Mucosa of stomach (tissue), 1 donor: ENCODE results near the gene MOV10L1.
"Not testable (repeated sequence)": the region's sequence is repeated elsewhere in the genome, so short reads cannot be mapped to it uniquely, and the experiment has no call there.

Source experiments
- H3K27me3 ChIP-seq: one replicate; pipeline ENCODE4 v1.7.0; 2013; ENCODE audit warnings: mild to moderate bottlenecking, low read length; ENCODE audit not compliant: control insufficient read depth, insufficient read depth
- H3K36me3 ChIP-seq: one replicate; pipeline ENCODE4 v1.7.0; 2013; ENCODE audit warnings: low read length; ENCODE audit not compliant: control insufficient read depth, insufficient read depth
- H3K4me1 ChIP-seq: one replicate; pipeline ENCODE4 v1.7.0; 2013; ENCODE audit warnings: mild to moderate bottlenecking, low read length; ENCODE audit not compliant: control insufficient read depth, insufficient read depth
- H3K4me3 ChIP-seq: one replicate; pipeline ENCODE4 v1.7.0; 2013; ENCODE audit warnings: low read length
- H3K9ac ChIP-seq: one replicate; pipeline ENCODE4 v1.7.0; 2013; ENCODE audit warnings: mild to moderate bottlenecking, low read length, moderate library complexity
- H3K9me3 ChIP-seq: one replicate; pipeline ENCODE4 v1.7.0; 2013; ENCODE audit warnings: mild to moderate bottlenecking, low read length, moderate library complexity; ENCODE audit not compliant: control insufficient read depth
- donor health status: Pancreatic carcinoma.

The MOV10L1 gene

DNA sequence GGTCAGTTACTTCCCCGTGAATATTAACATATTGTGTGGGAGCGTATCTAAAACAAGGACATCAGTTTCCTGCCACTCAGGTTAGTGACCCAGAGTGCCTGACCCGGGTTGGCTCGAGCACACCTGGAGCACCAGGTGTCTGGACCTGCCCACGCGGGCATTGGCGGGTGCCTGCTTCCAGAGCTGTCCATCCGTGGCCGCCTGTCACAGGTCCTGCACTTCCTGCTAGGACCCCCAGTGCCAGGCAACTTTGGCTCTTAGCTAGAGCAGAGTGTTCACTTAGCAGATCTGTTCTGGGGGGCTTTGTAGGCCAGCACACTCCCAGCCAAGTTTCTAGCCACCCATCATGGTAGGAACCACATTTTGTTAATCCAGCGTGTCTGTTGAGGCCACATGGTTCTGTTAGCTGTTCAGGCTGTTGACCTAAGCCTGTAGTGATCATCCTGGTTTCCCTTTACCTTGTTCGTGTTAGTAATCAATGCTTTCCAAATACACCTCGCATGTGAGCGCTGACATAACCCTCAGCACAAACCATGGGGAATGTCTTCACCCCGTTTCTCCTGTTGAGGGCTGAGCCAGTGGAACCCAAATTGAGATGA, 29.5 kb downstream of the MOV10L1 start:
- Histone ChIP-seq H3K27me3 (peaks cover 4% of the 10 kb centered on the region), H3K36me3 (no peaks in the 10 kb centered on the region), H3K4me3 (no peak overlapping the region), H3K4me1 (peaks cover 16% of the 10 kb centered on the region), H3K9me3 (no peaks in the 10 kb centered on the region), H3K9ac (no peak overlapping the region)

DNA sequence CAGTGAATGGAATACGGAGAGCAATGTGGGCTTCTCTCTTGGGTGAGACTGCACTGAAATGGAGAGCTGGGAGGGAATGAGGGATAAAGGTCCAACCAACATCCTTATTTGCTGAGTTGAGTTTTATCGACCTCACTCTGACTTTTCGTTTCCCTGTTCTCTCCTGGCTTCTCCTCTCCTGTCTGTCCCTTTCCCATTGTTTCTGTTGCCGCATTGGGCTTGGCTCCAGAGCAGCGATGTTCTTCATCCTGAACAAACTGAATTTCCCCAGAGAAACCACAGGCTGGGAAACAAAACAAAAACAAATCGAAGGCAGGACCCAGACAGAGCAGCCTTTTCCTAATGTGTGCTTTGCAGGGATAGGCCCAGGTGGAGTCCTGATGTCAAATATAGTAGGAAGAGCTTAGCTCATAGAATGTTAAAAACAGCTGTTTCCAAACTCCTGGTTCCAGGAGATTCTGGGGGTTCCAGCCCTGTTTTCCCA, 30.0 kb downstream of the MOV10L1 start:
- Histone ChIP-seq H3K9ac (no peak overlapping the region), H3K4me1 (peaks cover 16% of the 10 kb centered on the region), H3K4me3 (no peak overlapping the region), H3K27me3 (peaks cover 4% of the 10 kb centered on the region), H3K36me3 (no peaks in the 10 kb centered on the region), H3K9me3 (no peaks in the 10 kb centered on the region)

DNA sequence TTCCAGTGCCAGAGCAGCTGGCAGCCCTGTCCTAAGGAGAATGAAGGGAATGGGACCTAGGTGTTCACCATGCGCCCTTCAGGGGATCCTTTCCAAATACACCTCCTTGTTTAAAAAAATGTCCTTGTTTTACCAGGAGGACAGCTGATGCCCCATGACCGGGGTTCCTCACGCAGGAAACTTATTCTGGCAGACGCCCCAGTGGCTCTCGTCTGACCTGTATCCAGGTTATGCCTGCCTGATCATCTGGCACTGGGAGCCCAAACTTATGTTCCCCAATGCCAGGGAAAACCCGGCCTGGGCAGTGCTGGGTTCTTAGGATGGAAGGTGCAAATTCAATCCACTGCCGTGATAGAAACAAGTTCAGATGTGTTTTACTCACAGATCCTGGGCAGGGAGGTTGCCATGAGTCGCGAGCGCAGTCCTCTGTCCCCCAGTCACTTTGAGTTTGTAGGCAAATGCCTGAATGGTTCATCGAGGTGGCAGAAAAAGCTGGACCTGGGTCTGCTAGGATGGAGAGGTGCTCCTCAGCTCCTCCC, 31.5 kb downstream of the MOV10L1 start:
- Histone ChIP-seq H3K9me3 (no peaks in the 10 kb centered on the region), H3K27me3 (no peaks in the 10 kb centered on the region), H3K9ac (no peak overlapping the region), H3K4me1 (peaks cover 16% of the 10 kb centered on the region), H3K4me3 (no peak overlapping the region), H3K36me3 (no peaks in the 10 kb centered on the region)

DNA sequence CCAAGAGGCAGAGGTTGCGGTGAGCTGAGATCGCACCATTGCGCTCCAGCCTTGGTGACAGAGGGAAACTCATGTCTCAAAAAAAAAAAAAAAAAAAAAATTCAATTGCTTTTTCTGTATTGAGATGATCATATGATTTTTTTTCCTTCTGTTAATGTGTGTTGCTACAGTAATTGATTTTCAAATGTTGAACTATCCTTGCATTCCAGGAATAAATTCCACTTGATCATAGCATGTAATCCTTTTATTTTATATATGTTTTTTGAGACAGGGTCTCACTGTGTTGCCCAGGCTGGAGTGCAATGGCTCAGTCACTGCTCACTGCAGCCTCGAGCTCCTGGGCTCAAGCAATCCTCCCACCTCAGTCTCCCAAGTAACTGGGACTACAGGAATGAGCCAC, 33.3 kb downstream of the MOV10L1 start:
- Histone ChIP-seq H3K9me3 (no peaks in the 10 kb centered on the region), H3K36me3 (no peaks in the 10 kb centered on the region), H3K4me3 (no peak overlapping the region), H3K4me1 (peaks cover 16% of the 10 kb centered on the region), H3K27me3 (no peaks in the 10 kb centered on the region), H3K9ac (no peak overlapping the region)

DNA sequence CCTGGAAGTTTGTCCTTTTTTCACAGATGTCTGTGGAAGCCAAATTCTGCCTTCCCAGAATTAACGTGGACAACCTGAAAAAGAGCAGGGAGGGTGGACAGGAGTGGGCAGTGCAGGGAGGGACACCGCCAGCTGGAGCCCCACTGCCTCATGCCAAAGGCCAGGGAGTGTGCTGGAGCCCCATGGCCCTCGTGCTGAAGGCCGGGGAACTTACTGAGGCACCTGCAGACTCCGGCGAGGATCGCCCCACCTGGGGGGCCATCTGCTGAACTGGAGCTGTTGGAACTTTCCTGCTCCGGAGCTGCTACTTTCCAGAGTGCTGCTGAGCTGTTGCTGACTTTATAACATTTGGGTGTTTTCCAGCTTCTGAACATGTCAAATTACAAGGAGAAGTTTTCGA, 35.2 kb downstream of the MOV10L1 start:
- no peaks in the 10 kb centered on the region for H3K36me3 ChIP-seq
- H3K9me3 ChIP-seq: no peaks in the 10 kb centered on the region
- no peak overlapping the region for H3K4me3 ChIP-seq
- H3K27me3 ChIP-seq: no peaks in the 10 kb centered on the region
- no peak overlapping the region for H3K9ac ChIP-seq
- H3K4me1 ChIP-seq: peaks cover 2% of the 10 kb centered on the region

DNA sequence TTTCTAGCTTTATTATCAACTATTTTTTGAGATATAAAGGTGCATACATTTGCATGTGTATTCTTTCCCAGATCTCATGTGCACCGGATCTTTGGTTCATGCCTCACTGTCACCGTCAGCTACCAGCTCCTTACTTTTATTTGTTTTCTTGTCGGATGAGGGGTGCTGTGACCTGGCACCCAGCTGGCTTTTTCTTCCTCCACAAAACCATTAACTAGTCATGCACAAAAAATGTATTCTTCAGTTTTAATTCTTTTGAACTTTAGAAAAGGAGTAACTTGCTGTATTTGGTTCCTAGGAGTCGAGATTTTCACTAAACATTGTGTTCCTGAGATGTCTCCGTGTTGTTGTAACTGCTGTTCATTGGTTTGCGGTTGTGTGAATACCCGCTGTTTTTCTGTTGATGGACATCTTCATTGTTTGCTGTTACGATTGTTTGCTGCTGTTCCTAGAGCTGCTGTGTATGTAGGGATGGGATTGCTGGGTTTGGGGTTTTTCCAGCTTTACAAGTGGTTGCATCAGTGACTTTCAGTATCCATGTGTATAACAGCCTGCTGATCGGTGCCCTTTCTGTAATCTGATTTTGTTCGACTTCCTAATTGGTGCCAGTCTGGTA, 39.4 kb downstream of the MOV10L1 start:
- Histone ChIP-seq H3K9ac (no peak overlapping the region), H3K36me3 (no peaks in the 10 kb centered on the region), H3K4me3 (no peak overlapping the region), H3K27me3 (no peaks in the 10 kb centered on the region), H3K9me3 (no peaks in the 10 kb centered on the region), H3K4me1 (no peaks in the 10 kb centered on the region)

DNA sequence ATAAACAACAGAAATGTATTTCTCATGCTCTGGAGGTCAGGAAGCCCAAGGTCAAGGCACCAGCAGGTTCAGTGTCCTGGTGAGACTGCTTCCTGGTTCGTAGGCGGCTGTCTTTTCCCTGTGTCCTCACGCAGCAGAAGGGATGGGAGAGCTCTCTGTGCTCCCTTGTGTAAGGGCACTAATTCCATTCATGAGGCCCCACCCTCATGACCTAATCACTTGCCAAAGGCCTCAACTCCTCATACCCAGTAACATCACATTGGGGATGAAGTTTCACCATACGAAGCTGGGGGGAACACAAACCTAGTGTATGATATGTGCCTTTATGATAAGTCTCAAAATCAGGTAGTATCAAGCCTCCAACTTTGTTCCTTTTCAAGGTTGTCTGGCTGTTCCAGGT, 42.1 kb downstream of the MOV10L1 start:
- Histone ChIP-seq H3K4me1 (no peaks in the 10 kb centered on the region), H3K36me3 (no peaks in the 10 kb centered on the region), H3K9me3 (no peaks in the 10 kb centered on the region), H3K9ac (no peak overlapping the region), H3K4me3 (no peak overlapping the region), H3K27me3 (no peaks in the 10 kb centered on the region)

DNA sequence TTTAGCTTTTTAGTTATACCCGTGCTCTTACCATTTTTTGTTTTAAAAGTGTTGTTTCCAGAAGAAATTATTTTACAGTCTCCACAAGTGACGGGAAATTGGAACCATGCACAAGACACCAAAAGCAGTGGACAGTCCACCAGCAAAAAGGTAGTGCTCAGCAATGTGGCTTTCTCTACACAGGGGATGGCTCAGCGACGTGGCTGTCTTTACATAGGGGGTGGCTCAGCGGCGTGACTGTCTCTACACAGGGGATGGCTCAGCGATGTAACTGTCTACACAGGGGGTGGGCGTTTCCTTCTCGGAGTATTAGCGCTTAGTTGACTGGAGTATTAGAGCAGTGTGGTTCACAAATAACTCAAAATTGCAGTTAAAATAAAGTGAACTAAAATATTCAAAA, 44.7 kb downstream of the MOV10L1 start:
- H3K36me3 ChIP-seq: no peaks in the 10 kb centered on the region
- H3K9ac ChIP-seq: no peak overlapping the region
- no peaks in the 10 kb centered on the region for H3K27me3 ChIP-seq
- H3K4me1 ChIP-seq: no peaks in the 10 kb centered on the region
- no peak overlapping the region for H3K4me3 ChIP-seq
- H3K9me3 ChIP-seq: no peaks in the 10 kb centered on the region

DNA sequence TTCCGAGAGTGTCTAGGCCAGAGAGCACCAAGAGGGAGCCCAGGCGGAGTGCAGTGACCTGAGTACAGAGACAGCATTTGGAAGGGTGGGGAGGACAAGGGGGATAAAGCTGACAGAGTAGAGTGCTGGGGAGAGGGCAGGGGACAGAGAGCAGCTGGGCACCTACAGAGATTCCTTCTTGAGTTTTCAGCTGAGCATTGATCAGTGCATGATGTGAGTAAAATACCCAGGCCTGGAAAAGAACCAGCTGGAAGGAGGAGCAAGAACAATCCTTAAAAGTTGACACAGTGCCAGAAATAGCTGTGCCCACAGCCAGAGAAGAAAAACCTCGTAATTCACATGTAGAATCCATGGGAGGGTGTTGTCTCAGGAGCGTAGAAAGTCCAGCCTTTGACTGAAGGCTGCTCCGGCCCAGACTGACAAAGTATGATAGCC, 46.8 kb downstream of the MOV10L1 start:
- no peaks in the 10 kb centered on the region for H3K27me3 ChIP-seq
- H3K9me3 ChIP-seq: no peaks in the 10 kb centered on the region
- no peak overlapping the region for H3K4me3 ChIP-seq
- no peak overlapping the region for H3K9ac ChIP-seq
- H3K36me3 ChIP-seq: no peaks in the 10 kb centered on the region
- H3K4me1 ChIP-seq: no peaks in the 10 kb centered on the region

DNA sequence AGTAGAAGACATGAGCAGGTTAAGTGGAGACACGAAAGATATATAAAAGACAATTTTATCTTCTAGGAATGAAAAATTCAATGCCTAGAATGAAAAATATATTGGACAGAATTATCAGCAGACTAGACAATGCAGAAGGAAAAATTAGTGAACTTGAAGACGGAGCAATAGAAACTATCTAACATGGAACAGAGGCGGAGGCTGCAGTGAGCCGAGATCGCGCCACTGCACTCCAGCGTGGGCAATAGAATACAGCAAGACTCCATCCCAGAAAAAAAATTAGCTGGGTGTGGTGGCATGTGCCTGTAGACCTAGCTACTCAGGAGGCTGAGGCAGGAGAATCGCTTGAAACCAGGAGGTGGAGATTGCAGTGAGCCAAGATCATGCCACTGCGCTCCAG, 47.5 kb downstream of the MOV10L1 start:
- H3K27me3 ChIP-seq, H3K4me1 ChIP-seq, H3K4me3 ChIP-seq, H3K9ac ChIP-seq, H3K36me3 ChIP-seq, H3K9me3 ChIP-seq: not testable (repeated sequence)

DNA sequence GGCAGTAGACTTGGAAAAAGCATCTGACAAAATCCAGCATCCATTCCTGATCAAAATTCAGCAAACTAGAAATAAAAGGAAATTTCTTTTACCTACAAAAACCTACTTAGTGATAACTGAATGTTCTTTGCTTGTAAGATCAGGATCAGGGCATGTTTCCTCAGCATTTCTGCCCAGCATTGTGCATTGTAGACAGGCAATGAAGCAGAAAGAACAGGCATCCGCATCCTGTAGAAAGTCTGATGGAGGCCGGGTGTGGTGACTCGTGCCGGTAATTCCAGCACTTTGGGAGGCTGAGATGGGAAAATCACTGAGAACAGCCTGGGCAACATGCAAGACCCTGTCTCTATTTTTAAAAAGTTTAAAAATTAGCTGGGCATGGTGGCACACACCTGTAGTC, 48.2 kb downstream of the MOV10L1 start:
- H3K36me3 ChIP-seq: no peaks in the 10 kb centered on the region
- no peaks in the 10 kb centered on the region for H3K9me3 ChIP-seq
- H3K4me1 ChIP-seq: no peaks in the 10 kb centered on the region
- H3K9ac ChIP-seq: no peak overlapping the region
- no peak overlapping the region for H3K4me3 ChIP-seq
- no peaks in the 10 kb centered on the region for H3K27me3 ChIP-seq

DNA sequence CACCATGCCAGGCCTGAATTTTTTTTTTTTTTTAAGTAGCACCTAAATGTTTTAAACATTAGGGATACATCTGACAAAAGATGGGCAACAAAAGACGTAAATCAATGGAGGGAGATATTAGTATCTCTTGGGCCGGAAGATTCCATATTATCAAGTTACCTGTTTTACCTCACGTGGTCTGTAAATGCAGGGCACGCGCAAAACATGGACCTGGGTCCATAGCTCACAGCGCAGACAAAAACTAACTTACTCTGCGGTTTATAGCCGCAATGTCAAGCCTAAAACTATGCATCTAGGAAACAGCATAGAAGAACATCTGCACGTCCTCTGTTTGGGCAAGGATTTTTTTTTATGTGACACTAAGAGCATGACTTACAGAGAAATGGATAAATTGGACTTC, 49.2 kb downstream of the MOV10L1 start:
- H3K36me3 ChIP-seq: no peaks in the 10 kb centered on the region
- H3K9ac ChIP-seq: no peak overlapping the region
- no peaks in the 10 kb centered on the region for H3K27me3 ChIP-seq
- H3K4me3 ChIP-seq: no peak overlapping the region
- H3K4me1 ChIP-seq: no peaks in the 10 kb centered on the region
- no peaks in the 10 kb centered on the region for H3K9me3 ChIP-seq
